H1 (cell line): ENCODE data around the gene ZFP90. TPM values are rescaled to one million over a fixed set of nuclear protein-coding genes. Genes with fewer than 3 reads are reported as not detected.

ENCODE experiments used
- NANOG ChIP-seq: IDR thresholded peaks from 2 replicates; pipeline ENCODE4 v1.6.1; 2011; ENCODE audit warnings: low read length, low read depth, mild to moderate bottlenecking, inconsistent platforms; ENCODE audit not compliant: insufficient read depth, poor library complexity, severe bottlenecking
- polyA plus RNA-seq, 7 experiments: library from polyadenylated mRNA; depleted of rRNA in 3 of 7; stranded (reverse) in 5 of 7; unstranded in 2 of 7; fragments of >200 nt in 5 of 7; fragments of 200-250 nt in 2 of 7; gene quantifications; 1 replicate in 5 of 7; 2 replicates in 1 of 7; 4 replicates in 1 of 7; pipeline versions ENCODE4 v1.2.1 to v1.2.3, GENCODE V29; 2011 to 2013; ENCODE audit warnings: missing spikeins in 2 of 7, mixed read lengths in 2 of 7
- total RNA-seq: library from RNA; stranded (reverse); fragmentation: NEBNext Ultra II Directional; extraction: Animal tissue kit (Norgen Biotek cat#: 25700); gene quantifications from 2 replicates; pipeline ENCODE4 v1.2.1, GENCODE V29; 2021

ZFP90 gene
- total and polyA plus RNA-seq, 2 of the 8 experiments (the other 6 are each of a cell fraction or from before 2014, with no cell fraction given), result 10.3 to 19.1 TPM

DNA sequence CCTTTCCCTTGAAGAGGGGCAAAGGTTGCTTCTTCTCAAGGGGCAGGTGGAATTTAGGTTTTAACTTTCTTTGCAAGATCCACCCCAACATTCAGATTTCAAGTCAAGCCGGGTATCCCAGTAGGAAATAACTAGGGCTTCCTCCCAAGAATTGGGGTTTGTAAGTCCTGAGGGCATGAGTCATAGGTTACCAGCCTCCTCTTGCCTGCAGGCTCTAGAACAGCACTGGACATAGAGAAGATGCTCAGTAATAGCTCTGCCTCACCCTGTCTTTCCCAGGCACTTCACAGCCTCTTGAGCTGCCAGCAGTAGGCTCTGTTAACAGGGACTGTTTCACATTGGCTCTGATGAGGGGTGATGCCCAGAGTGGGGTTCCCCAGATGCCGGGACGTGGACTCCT lies 35.8 kb upstream of the ZFP90 start (continued):
- no peak for TF ChIP-seq NANOG
